ENCODE data around the gene UNC79.
A peak's percentile ranks its signal among the peaks of the same experiment; 100 is the strongest.

UNC79 gene

DNA sequence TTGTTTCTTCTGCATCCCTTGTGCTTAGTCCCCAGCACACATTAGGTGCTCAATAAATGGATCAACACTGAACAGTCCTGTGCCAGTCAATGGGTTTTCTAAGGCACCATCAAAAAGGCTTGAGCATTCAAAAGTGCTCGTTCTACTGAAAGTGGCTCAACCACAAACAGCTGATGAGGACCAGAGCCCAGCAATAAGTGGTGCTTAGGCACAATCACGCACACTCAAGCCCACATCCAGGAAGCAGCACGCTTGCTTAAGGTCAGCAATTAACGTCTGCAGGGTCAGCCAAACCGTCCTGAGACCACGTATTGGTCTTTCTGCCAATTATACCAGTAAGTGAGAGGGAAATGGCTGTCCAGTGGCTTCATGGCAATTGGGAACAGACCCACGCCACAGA, 301.0 kb downstream of the UNC79 start:
- peak; percentile 64 for DNase-seq

DNA sequence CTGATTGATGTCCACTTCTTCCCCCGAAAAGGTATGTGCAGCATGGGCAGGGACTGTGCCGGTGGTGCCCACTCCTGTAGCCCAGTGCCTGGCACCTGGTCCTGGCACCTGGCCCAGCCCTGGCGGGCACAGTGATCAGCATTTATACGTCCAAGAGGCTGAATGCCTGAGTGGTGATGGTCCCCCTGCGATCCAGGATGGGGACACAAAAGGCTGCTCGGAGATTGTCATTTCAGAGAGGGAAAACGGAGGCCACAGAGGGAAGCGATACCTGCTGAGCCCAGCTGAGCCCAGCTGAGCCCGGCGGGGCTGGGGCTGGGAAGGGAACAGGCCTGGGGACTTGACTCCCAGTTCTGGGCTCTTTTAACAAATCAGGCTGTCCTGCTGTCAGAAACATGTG, 301.8 kb downstream of the UNC79 start:
- peak; percentile 64 for DNase-seq

DNA sequence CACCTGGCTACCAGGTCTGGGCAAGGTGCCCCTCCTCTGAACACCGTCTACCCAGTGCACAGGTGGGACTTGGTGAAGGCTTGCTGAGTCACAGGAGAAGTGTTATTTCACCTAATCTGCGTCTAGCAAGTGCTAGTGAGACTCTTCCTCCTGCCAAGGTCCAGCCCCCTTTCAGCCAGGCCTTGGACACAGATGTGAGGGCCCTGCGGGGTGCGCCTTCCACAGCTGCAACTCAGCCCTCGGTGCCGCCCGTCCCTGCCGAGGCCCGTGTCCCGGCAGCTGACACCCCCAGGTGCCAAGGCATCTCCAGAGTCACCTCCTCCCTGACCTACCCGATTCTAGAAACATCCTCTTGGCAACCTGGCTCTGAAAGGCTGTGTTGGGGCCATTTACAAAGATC, 302.5 kb downstream of the UNC79 start:
- DNase-seq = peak; percentile 92

DNA sequence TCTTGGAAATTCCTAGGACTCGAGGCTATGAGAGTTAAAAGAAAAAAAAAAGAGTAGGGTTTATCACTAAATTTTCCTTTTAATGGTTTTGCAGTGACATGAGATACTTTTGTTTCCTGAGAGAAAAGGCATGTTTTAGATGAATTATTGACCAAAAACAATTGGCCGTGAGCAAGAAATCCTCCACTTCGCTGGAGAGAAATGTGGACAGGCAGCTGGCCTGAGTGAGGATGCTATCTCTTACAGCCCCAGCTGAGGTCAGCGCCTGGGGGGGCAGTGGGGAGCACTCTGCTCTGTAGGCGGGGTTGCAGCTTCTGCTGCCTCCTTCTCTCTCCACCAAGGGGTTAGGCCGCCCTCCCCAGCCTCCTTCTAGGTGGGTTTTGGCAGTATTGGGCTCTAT, 302.9 kb downstream of the UNC79 start:
- peak; percentile 35 for DNase-seq

DNA sequence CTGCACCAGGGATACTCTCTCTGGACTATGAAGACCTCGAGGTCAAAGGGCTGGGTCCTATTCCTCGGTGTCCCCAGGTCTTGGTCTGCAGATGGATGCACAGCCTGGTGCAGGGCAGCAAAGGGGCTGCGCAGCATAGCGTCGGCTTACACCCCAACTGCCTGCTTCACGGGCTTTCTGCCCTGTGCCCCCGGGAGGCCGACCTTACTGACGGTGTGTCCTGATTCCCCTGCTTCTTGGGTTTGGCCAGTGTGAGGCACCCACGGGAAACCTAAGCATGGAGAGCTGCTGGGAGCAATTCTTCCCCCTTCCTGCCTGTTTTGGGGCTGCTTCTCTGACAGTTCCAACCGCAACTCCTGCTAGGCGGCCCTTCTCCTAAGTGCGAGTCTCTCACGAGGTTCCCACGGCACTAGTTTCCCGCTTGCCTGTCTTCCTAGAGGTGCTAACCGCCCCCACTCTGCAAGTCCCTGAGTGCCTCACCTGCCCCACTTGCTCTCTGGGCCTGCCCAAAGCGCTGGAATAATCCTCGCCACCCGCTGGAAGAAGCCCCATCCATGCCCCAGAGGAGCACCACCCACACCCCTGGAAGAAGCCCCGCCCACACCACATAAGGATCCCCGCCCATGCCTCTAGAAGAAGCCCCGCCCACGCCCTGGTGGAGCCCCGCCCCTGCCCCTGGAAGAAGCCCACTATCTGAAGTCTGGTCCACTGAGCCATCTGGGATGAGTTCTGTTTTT, 303.5 kb downstream of the UNC79 start:
- DNase-seq = peak; percentile 60

DNA sequence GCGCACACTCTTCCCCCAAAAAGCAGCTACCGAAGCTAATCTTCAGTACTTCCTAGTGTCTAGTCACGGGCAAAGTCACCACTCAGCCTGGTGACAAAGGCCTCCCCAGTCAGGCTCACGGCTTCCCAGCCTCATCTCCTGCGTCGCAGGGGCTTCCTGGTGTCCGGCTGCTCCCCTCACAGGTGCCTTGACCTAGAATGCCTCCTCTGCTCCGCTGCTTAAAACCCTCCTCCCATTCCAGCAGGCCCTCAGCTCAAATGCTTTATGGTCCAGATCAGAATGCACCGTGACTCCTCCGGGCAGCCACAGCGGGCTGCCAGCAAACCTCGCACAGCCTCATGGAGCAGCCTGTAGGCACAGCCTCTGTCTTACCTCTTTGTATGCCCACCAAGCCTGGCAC, 304.5 kb downstream of the UNC79 start:
- no peak for DNase-seq

DNA sequence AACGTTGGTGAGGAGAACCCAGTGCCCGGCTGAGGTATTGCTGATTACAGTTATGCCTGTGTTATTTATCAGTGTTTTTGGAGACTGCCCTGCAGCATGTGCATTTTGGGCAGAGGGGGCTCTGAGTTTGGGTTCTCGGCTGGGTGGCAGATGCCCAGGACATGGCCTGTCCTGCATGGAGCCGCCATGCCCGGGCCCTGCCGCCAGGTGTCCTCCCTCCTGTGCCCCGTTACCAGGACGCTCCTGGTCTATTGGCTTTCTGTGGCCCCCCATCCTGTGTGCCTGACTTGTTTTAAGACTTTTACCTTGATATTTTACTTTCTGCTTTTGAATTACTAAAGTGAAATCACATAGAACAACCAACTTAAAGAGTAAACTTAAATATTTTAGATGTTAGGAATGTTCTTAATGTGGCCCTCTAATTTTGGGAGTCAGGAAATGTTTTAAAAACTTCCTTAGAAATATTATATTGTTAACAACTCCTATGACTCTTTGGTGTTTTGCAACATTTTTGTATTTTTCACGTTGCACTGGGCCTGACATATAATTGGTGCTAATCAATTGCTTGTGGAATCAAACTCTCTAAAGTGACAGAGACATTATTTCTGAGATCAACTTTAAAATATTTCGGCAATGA, 305.8 kb downstream of the UNC79 start:
- no peak for DNase-seq

DNA sequence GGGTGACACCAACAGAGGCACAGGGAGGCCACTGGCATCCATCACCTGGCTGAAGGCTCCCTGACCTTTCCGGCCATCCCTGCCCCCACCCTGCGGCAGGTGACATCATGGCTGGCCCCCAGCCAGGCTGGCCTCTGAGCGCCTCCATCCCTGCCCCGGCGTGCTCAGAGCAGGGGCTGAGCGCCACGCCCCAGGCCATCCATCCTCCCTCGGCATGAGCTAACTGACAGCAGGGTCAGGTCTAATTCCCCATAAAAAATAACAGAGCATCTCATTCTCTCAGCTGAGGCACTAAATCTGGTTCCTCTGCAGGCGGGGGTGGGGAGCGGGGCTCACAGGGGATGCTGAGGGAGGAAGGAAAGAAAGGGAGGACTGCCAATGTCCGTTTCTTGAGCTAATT, 306.9 kb downstream of the UNC79 start:
- no peak for DNase-seq

DNA sequence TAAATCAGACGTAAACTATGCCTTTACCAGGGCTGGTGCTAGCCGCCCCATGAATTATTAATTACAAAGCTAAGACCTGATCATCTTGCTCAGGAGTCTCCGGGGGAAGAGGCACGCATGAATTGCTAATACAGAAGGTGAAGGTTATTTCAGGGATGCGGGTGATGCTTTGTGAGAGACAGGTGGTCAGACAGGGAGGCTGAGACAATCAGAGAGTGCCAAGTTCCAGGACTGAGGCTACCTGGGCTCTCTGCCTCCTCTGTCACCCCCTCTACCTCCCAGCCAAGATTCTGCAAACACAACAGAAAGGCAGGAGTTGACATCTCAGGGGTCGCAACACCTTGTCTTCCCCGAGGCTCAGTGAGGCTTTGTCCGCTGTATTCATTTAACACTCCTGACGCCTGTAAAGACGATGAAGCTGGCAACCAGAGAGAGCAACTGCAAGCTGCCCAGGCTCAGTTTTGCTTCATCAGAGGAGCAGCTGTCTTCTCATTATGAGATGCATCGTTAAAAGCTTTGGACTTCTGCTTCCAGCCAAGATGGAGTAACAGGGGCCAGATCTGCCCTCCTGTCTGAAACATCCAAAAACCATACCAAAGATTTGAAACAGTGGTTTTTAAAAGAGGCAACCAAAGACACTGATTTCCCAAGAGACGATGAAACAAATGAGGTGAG, 311.0 kb downstream of the UNC79 start:
- no peak for DNase-seq

DNA sequence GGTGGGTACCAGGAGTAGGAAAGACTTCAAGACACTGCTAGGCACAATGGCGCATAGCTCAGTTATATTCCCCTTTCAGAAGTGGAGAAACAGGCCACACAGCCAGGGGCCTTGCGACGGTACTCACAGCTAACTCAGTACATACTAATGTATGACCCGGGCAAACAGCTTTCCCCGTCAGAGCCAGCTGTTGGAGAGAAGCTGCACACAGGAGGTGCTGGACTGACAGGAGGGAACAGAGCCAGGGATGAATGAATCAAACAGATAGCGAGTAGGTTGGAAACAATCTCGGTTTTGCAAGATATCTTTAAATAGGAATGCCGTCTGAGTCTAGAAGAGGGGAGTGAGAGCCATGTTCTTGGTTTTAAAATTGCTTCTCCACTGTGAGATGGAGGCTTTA, 312.0 kb downstream of the UNC79 start:
- DNase-seq = no peak

DNA sequence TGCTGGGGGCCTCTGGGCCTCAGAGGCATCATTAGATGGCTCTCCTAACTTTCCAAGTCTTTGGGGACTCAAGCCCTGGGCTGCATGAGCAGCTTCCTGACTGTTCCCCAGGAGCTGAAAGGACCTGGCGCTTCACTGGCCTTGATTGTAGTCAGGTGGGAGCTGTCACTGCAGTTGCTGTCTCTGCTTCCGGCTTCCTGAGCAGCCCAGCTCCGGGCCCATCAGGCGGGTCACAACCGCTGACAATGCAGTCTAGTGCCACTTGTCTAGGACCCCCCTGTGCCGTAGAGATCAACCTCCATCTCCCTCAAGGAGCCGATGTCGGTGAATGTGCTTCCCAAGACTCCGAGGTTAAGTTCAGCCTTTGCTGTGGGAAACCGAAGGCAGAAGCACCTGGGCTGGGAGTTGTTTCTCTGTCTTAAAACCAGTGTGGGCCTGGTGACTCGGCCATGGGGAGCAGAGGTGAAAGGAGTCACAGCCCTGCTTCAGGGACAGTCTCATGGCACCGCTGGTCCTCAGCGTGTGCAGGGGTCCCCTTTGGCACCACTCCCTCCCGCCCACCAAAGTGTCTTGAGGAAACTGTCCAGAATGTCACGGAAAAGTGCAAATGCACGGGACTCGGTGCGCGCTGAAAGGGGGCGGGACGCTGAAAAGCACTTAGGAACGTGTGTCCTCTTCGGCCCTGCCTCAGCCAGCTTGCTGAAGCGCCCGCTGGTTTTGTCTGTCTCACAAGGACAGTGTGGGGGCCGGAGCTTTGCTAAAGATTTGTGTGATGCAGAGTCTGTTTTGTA, 312.7 kb downstream of the UNC79 start:
- DNase-seq = no peak

DNA sequence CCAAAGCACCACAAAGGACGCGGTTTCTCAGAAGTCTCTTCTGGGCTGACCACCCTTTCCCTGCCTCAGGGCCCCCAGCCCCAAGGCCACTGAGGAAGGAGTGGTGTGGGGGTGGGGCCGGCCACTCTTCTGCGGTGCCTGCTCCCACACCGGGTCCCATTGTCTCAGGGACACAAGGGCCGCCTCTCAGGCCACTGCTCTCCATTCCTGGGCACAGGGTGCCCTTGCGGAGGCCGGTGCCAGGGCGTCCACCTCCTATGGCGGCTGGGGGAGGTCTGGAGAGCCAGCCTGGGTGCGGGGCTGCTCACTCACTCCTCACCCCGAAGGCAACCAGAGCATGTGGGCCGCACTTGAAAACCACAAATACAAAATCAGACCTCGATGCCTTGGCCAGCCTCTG, 313.4 kb downstream of the UNC79 start:
- DNase-seq = no peak

DNA sequence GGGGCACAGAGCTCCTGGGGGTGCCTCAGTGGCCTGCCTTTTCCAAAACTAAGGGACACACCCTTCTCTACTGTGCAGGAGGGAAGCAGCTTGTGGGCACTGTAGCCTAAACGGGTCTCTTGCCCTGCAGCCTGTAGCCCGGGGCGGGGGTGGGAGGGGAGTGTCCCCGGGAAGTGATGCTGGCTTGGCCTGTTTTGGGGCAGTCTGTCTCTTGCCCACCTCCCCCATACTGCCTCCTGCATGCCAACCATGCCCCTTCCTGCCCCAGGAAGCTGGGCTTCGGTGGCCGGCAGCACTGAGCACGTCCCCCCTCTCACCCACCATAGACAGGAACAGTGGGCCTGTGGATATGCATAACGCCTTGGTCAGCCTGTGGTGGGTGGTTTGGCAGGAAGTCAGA, 314.1 kb downstream of the UNC79 start:
- no peak for DNase-seq

DNA sequence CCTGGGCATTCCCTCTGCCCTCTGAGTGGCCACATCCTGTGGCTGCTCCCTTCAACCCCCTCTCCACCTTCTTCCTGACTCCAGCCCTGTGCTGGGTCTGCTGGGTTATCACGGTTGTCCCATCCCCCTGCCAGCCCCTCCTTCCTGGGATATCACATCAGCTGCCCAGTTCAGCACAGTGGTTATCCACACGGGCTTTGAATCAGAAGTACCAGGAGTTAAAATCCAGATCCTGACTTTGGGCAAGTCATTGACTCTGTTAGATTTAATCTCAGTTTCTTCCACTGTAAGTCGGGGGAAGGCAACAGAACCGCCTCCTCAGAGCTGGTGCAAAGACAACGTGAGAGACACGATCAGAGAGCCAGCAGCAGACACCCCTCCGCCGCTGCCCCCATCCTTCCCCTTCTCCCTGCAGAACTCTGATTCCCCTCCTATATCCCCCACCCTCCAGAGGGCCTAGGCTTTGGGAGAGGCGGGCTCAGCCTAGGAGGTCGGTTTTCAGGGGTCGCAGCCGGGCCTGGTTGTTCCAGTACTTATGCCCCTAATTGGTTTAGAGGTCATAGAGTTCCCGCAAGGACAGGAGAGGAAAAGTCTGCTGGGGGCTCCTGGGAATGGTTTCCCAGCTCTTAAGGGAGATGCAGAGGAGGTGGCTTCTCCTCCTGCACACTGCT, 315.0 kb downstream of the UNC79 start:
- DNase-seq = no peak

DNA sequence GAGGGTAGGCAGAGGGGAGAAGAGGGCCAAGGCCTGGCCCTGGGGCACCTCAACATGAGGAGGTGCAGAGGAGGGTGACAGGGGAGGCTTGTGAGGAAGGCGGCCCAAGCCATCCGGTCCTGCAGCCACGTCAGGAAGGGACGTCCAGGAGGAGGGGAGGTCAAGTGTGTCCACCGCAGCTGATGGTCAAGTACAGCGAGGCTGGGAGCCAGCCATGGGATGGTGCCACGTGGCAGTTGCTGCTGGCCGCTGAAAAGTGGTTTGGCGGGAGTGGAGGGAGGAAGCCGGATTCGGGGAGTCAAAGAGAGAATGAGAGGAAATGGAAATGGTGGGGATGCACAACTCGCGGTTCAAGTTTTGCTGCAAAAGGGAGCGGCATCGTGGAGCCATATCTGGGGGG, 316.4 kb downstream of the UNC79 start:
- no peak for DNase-seq

DNA sequence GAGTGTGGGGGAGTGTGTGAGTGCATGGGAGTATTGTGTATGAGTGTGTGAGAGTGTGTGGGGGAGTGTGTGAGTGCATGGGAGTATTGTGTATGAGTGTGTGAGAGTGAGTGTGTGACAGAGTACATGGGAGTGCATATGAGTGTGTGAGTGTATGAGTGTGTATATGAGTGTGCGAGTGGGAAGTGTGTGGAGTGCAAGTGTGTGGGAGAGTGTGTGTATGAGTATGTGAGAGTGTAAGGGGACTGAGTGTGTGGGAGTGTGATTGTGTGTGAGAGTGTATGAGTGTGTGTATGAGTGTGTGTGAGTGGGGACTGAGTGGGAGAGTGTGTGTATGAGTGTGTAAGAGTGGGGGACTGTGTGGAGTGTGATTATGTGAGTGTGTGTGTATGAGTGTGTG, 316.8 kb downstream of the UNC79 start:
- no peak for DNase-seq

DNA sequence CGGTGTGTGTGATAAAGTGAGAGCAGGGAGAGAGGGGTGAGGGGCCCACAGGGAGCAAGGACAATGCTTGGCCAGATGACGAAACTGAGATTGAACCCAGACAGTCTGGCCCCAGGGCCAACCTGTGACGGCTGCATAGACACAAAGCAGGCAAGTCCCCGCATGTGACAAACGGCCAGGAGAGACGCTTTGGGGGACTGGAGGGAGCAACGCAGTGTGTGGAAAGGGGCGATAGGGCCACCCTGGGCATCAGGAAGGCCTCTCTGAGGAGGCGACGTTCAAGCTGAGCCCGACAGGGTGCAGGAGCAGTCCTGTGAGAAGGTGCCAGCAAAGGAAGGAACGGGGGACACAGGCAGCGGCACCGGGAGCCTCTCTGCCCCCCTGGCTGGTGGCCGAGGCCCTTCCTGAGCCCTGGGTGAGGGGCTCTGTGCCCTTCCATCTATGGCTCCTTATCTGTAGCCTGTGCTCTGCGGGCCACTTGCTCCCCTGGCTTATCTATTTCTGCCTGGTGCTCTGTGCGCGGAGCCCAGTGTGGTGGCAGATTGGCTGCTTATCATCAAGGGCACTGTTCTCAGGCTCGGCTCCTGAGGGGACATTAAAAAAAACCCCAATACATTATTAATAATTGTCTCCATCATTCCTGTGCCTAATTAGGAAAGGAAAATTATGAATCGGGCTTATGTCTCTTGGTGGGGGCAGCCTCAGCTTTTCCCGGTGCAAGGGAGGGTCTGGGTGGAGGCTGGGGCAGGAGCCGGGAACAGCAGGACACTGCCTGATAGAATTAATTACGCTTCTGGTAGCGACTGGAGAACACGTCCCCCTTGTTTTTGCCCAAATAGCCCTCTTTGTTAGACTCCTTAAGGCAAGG, 317.7 kb downstream of the UNC79 start:
- no peak for DNase-seq

DNA sequence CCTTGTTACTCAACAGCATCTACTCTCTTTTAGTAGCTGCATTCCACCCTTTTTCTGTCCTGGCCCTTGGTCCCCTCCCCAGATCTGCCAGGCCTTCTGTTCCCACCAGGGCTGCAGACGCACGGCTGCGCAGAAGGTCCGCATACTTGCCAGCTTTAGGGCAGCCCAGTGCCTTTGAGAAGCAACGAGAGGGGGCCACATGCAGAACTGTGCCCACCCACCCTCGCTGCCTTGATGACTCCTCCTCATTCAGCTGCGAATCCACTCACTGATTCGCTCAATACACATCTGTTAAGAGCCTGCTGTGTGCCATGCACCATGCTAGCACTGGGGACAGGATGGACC, 318.3 kb downstream of the UNC79 start:
- no peak for DNase-seq

DNA sequence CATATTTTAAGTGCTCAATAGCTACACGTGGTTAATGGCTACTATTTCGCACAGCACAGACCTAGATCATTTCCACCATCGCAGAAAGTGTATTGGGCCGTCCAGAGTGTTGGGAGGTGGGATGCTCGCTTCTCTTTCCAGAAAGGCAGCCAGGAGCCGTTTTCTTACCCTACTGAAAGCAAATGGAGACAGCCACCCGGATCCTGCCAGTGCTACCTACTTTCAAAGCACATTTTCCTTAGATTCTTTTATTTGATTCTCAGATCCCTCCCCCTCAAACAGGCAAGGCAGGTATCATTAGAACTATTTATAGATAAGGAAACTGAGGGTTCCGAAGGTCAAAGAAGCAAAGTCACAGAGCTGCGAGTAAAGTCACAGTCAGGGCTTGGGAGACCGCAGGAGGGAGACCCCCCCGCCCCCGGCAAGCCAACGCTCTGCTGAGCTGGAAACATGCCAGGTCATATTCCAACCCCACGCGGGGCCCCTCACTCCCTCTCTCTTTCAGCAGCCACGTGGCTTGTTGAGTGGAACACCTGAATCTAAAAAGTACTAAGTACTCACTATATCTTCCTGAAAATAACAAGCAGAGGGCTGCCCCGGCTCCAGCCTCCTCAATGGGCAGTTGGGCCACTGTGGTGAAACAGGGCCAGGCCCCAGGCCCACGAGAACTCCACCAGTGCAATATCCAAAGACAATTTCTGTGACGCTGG, 321.4 kb downstream of the UNC79 start:
- no peak for DNase-seq

DNA sequence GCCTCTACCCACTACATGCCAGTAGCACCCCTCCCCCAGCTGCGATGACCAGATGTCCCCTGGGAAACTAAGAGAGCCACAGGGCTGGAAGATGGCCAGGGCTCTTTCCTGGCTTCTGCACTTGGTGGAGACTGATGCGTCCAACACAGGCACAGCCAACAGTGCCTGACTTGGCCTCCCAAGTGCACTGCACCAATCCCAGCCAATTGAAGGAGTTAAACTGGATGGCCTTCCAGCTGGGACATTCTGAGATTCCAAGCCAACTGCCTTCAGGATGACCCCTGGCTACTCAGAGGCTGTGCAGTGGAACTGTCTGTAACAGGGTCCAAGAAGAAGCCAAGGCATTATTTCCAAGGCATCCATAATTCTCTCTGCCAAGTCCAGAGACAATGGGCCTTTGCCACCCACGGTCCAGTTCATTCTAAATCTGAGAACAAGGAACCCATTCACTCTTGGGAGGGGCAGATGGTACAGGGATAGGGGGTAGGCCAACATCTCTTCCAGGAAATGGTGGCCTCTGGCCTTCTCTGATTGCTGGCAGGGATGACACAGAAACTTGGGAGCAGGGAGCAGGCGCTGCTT, 322.3 kb downstream of the UNC79 start:
- no peak for DNase-seq

DNA sequence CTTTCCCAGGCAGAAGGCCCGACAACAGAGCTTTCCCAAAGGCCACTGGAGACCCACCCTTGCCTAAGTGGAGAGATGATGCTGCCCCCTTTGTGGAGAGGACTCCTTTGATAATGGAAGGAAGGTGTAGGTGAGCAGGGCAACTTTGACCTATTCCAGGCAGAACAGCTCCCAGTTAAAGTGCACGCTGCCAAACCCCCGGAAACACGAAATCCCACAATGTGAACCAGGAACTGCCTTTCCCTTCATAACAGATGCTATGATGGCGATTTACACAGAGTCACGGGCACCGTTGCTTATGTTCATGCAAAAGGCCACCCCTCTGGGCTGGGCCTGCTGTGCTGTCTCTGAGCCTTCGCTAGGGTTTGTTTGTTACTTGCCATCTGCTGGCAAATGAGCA, 322.9 kb downstream of the UNC79 start:
- no peak for DNase-seq

Measured in NCI-H69 (cell line).